DND-41 (cell line): ENCODE data around the gene RHEBL1.

Source experiments
- ATAC-seq: fragments of 200-7000 bp; cut with Tn5 transposase; 3 replicates; pipeline ENCODE4 v1.9.1; 2021; ENCODE audit warnings: low read depth; ENCODE audit not compliant: insufficient read depth
- DNase-seq: peaks from one replicate; pipeline ENCODE4 v3.0.0-alpha.2; 2020
- H2AFZ ChIP-seq: 2 replicates; pipeline ENCODE4 v1.6.0; 2012; ENCODE audit warnings: low read depth, low read length
- H3K27ac ChIP-seq: 2 replicates; pipeline ENCODE4 v1.5.1; 2012; ENCODE audit warnings: low read length, inconsistent platforms
- H3K27me3 ChIP-seq: fragments of 200-600 bp; sonication (generic); 2 replicates; pipeline ENCODE4 v1.6.0; 2012; ENCODE audit warnings: low read length, mild to moderate bottlenecking, inconsistent platforms; ENCODE audit not compliant: insufficient read depth, poor library complexity
- H3K36me3 ChIP-seq: 2 replicates; pipeline ENCODE4 v1.5.1; 2012; ENCODE audit warnings: low read length, inconsistent platforms; ENCODE audit not compliant: insufficient read depth
- H3K4me1 ChIP-seq: 2 replicates; pipeline ENCODE4 v1.5.1; 2012; ENCODE audit warnings: mild to moderate bottlenecking, low read length; ENCODE audit not compliant: insufficient read depth
- H3K4me2 ChIP-seq: 2 replicates; pipeline ENCODE4 v1.6.0; 2012; ENCODE audit warnings: mild to moderate bottlenecking, moderate library complexity, low read length, inconsistent platforms; ENCODE audit not compliant: insufficient read depth
- H3K4me3 ChIP-seq, 2 experiments: fragments of 200-600 bp in 1 of 2; shearing (Covaris generic) in 1 of 2; 2 replicates each; pipeline ENCODE4 v1.5.1; 2012 to 2016; ENCODE audit warnings: inconsistent platforms in 2 of 2, low read length in 2 of 2, mild to moderate bottlenecking in 2 of 2, low read depth in 1 of 2, moderate library complexity in 1 of 2
- H3K79me2 ChIP-seq: 2 replicates; pipeline ENCODE4 v1.6.0; 2012; ENCODE audit warnings: low read length, inconsistent platforms; ENCODE audit not compliant: insufficient read depth
- H3K9ac ChIP-seq: 2 replicates; pipeline ENCODE4 v1.6.0; 2012; ENCODE audit warnings: low read depth, mild to moderate bottlenecking, inconsistent platforms, low read length, moderate library complexity
- H3K9me3 ChIP-seq: 2 replicates; pipeline ENCODE4 v1.5.1; 2012; ENCODE audit warnings: low read length, moderate library complexity, mild to moderate bottlenecking, inconsistent platforms; ENCODE audit not compliant: insufficient read depth, severe bottlenecking
- H4K20me1 ChIP-seq: 2 replicates; pipeline ENCODE4 v1.6.0; 2012; ENCODE audit warnings: low read length; ENCODE audit not compliant: insufficient read depth
- CTCF ChIP-seq: IDR thresholded peaks from 2 replicates; pipeline ENCODE4 v1.5.1; 2012; ENCODE audit warnings: borderline replicate concordance, low read length, moderate library complexity, mild to moderate bottlenecking; ENCODE audit not compliant: poor library complexity, severe bottlenecking; ENCODE audit errors: extremely low read depth
- EZH2 ChIP-seq: IDR thresholded peaks from 3 replicates; pipeline ENCODE4 v1.6.1; 2012; ENCODE audit warnings: borderline replicate concordance, low read depth, mild to moderate bottlenecking, moderate library complexity, low read length, inconsistent platforms; ENCODE audit not compliant: severe bottlenecking

RHEBL1 gene

DNA sequence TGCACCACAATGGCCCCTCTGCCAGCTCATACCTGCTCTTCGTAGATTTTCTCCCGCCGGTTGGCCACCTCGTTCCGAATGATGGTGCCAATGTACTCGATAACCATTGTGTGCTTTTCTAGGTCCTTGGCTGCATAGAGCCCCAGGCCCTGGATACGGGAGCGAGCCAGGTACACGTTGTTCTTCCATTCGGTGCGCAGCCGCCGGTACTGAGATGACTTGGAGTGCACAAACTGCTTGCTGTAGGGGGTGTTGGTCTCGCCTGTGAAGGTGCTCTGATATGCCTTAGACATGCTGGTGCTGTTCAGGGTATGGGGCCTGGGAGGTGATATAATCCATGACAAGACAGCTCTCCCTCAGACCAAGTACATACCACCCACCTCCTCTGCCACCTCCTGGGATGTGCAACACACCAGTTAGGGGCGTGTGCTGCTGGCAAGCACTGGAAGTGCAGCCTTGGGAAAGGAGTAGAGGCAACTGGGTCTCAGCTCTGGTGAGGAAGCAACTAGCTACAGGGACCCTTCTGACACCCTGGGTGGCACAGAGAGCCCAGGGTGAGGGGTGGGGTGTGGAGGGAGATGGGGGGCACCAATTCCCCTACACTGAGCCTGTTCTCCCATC lies 47.1 kb downstream of the RHEBL1 start:
- H3K9ac ChIP-seq, result no peak overlapping the region
- H2AFZ ChIP-seq, result no peak overlapping the region
- no peak for DNase-seq
- H3K4me1 ChIP-seq, result peaks cover 15% of the 10 kb centered on the region
- TF ChIP-seq EZH2 (no peak), CTCF (no peak)
- H3K79me2 ChIP-seq, result peaks cover 11% of the 10 kb centered on the region
- no peak for ATAC-seq
- no peak overlapping the region for H3K4me2 ChIP-seq
- H3K27ac ChIP-seq, result no peak overlapping the region
- peaks cover 69% of the 10 kb centered on the region for H3K36me3 ChIP-seq
- H3K4me3 ChIP-seq, result no peak overlapping the region
- peaks cover 11% of the 10 kb centered on the region; the same call in 1 of the 2 replicates for H4K20me1 ChIP-seq
- no peaks in the 10 kb centered on the region for H3K9me3 ChIP-seq
- no peaks in the 10 kb centered on the region for H3K27me3 ChIP-seq

DNA sequence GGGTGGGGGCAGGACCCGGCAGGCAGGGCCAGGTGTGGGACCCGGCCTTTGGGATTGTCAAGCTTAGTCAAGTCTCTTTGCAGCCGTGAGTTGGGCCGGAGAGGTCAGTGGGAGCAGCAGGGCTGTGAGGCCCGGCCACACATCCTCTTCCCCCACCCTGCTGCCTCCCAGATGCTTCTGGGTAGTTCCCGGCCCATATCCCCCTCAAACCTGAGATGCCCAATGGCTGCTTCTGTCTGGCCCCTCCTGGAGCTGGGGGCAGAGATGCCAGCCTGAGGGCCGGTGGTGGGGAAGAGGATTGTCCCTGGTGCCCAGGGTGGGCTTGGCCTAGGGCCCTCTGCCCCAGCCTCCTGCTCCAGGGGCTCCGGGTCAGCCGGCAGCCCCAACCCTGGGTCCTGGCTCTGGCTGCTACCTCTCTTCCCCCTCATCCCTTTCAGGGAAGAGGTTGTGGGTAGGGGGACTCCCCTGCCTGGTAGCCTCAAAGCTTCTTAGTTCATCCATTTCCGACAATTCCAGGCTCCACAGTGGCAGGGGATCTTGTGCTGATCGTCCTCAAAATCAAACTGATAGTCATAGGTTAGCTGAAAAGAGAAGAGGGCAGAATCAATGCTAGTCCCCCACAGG lies 48.4 kb downstream of the RHEBL1 start:
- Histone ChIP-seq H2AFZ (no peak overlapping the region), H3K27ac (no peak overlapping the region), H3K27me3 (no peaks in the 10 kb centered on the region), H3K4me2 (no peak overlapping the region), H3K9me3 (no peaks in the 10 kb centered on the region), H3K4me1 (peaks cover 28% of the 10 kb centered on the region), H3K9ac (no peak overlapping the region), H3K79me2 (peaks cover 23% of the 10 kb centered on the region), H3K36me3 (peaks cover 57% of the 10 kb centered on the region), H3K4me3 (no peak overlapping the region), H4K20me1 (peaks cover 8% of the 10 kb centered on the region; the same call in 1 of the 2 replicates)
- no peak for TF ChIP-seq CTCF
- no peak for TF ChIP-seq EZH2
- DNase-seq (no peak), ATAC-seq (no peak)

- peaks cover 30% of the 10 kb centered on the region for H3K4me1 ChIP-seq
- H3K4me2 ChIP-seq, result no peak overlapping the region
- H3K36me3 ChIP-seq, result peaks cover 48% of the 10 kb centered on the region
- ATAC-seq (no peak), DNase-seq (no peak)
- peaks cover 27% of the 10 kb centered on the region for H3K79me2 ChIP-seq
- no peak overlapping the region for H3K9ac ChIP-seq
- no peak overlapping the region for H2AFZ ChIP-seq
- no peaks in the 10 kb centered on the region for H3K9me3 ChIP-seq
- peaks cover 3% of the 10 kb centered on the region; the same call in 1 of the 2 replicates for H4K20me1 ChIP-seq
- H3K27ac ChIP-seq, result no peak overlapping the region
- no peaks in the 10 kb centered on the region for H3K27me3 ChIP-seq
- TF ChIP-seq CTCF, result no peak
- TF ChIP-seq EZH2, result no peak
- no peak overlapping the region for H3K4me3 ChIP-seq
These were observed 49.3 kb downstream of the RHEBL1 start for GRCh38 chr12:49020441-49020840.
